Measurements from ENCODE around the gene CD82.
"Not testable (repeated sequence)": the region's sequence is repeated elsewhere in the genome, so short reads cannot be mapped to it uniquely, and the experiment has no call there.

The CD82 gene

DNA sequence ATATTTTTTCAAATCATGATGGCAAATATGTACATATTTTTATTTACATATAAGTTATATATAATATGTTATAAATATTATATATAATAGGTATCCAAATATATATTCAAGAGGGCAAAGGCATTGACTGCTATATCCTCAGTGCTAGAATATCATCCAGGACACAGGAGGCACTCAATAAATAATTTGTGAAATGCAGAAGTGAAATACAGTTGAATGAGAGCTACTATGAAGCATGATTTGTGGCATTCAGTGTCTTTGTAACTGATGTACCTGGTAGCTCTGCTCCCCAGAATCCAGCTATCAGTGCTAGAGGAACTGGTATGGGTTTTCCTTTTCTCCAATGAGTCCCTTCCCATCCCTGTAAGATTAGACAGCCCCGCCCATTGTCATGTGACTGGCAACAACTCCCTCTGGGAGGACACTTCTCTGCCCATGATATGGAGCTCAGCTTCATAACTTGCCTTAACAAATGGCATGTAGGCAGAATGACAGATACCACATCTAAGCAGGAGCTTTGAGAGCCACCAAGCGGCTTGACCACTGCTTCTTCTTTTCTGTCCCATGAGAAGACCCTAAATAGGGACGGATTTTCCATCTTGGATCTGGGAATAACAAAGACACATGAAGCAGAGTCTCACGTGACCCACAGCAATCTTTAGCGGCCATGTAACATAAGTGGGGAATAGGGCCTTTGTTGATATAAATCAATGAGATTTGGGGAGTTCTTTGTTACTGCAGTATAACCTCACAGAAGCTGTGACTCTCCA, 10.2 kb upstream of the CD82 start:
- no peak overlapping the region for H3K4me3 ChIP-seq (ENCODE audit: low read depth, low read length)
- TF ChIP-seq, protein P1, sequence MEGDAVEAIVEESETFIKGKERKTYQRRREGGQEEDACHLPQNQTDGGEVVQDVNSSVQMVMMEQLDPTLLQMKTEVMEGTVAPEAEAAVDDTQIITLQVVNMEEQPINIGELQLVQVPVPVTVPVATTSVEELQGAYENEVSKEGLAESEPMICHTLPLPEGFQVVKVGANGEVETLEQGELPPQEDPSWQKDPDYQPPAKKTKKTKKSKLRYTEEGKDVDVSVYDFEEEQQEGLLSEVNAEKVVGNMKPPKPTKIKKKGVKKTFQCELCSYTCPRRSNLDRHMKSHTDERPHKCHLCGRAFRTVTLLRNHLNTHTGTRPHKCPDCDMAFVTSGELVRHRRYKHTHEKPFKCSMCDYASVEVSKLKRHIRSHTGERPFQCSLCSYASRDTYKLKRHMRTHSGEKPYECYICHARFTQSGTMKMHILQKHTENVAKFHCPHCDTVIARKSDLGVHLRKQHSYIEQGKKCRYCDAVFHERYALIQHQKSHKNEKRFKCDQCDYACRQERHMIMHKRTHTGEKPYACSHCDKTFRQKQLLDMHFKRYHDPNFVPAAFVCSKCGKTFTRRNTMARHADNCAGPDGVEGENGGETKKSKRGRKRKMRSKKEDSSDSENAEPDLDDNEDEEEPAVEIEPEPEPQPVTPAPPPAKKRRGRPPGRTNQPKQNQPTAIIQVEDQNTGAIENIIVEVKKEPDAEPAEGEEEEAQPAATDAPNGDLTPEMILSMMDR (IDR thresholded peaks at IDR 0.05; ENCODE audit: insufficient read depth, low read depth, low read length, missing control alignments): no peak
- DNase-seq (ENCODE audit: low read depth): no peak

DNA sequence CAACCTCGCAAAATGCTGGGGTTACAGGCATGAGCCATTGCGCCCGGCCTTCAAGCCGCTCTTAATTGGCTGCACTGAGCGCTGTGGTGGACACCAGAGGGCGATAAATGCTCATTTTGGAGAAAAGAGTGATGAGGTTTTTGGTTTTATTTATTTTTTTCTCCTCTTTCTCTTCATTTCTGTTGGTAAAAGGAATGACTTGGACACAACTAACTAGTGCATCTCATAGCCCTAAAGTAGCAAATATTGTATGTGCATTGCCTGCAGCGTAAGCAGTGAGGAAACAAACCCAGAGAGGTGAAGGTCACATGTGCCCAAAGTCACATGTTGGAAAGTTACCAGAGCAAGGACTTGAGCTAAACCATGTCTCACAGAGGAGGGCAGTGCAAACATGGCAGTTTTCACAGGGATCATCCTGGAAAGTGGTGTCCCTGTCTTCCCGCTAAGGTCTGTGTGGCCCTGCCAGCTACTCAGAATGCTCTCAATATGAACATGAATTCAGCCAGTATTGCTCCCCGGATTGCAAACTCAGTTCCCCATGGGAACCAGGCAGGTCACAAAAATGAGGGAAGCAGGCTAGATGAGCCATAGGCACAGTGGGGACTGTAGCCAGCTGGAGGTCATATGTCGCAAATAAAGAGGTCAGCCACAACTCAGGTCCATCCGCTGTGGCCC, 8.6 kb upstream of the CD82 start:
- peak; percentile 75 for DNase-seq (ENCODE audit: low read depth)
- TF ChIP-seq, protein P1 (IDR thresholded peaks at IDR 0.05; ENCODE audit: insufficient read depth, low read depth, low read length, missing control alignments): peak; percentile 77
- H3K4me3 ChIP-seq (ENCODE audit: low read depth, low read length): no peak overlapping the region

DNA sequence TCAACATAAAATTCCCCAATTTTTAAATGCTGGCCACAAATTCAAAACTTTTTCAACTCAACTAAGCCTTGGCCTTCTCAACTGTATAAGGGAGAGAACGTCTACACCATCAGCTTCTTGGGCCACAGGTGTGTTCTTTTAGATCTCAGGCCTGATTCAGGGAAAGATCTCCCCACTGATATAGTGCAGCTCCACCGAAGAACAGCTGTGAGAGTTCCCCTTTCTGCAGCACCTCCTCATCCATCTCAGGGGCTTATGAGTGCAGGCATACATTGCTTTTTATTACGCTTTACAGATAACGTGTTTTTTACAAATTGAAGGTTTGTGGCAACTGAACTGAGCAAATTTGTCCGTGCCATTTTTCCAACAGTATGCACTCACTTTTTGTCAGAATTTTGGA, 8.0 kb upstream of the CD82 start:
- TF ChIP-seq, protein P1 (IDR thresholded peaks at IDR 0.05; ENCODE audit: insufficient read depth, low read depth, low read length, missing control alignments): no peak
- H3K4me3 ChIP-seq (ENCODE audit: low read depth, low read length): no peak overlapping the region
- DNase-seq (ENCODE audit: low read depth): no peak

DNA sequence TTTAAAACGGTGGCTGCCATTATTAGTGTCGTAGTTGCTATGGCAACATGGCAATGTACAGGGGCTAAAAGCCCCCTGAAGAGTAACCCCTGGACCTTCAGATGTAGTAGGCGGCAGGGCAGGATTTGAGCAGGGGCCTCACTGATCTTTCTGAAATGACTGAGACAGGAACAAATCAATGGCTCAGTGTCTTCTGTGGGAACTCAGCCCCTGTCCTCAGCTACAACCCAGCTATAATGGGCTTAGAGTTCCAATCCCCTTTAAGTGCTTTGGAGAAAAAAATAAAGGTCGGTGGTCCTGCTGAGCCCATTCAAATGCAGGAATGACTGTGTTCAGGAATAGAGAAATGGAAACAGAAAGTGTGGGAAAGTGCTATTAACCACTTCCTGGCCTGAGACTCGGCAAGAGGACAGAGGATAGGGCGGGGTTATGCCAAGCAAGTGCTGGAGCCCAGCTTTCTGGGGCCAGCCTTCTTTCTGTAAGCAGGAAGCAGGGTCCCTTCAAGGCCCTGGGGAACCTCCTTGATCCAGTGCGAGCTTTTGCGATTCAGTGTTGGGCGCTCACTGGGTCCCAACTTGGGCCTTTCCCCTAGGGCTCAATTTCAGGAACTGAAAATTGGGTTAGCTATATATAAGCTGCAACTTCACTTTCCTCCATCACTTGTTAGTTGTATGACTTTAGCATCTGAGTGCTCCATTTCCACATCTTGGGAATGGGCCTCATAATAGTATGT, 6.1 kb upstream of the CD82 start:
- H3K4me3 ChIP-seq (ENCODE audit: low read depth, low read length): peak overlapping the region; percentile 14
- DNase-seq (ENCODE audit: low read depth): peak; percentile 92

DNA sequence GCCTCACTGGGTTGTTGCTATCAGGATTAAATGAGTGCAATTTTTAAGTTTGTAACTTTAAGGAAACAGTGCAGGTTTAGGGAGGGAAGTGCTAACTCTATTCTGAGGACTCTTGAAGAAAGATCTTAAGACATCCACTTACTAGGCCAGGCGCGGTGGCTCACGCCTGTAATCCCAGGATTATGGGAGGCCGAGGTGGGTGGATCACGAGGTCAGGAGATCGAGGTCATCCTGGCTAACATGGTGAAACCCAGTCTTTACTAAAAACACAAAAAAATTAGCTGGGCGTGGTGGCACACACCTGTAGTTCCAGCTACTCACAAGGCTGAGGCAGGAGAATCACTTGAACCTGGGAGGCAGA, 5.5 kb upstream of the CD82 start:
- not testable (repeated sequence) for H3K4me3 ChIP-seq (ENCODE audit: low read depth, low read length); DNase-seq (ENCODE audit: low read depth)

More for the DNA sequence above, 6.1 kb upstream of the CD82 start:
- TF ChIP-seq, protein P1 (IDR thresholded peaks at IDR 0.05; ENCODE audit: insufficient read depth, low read depth, low read length, missing control alignments): no peak

DNA sequence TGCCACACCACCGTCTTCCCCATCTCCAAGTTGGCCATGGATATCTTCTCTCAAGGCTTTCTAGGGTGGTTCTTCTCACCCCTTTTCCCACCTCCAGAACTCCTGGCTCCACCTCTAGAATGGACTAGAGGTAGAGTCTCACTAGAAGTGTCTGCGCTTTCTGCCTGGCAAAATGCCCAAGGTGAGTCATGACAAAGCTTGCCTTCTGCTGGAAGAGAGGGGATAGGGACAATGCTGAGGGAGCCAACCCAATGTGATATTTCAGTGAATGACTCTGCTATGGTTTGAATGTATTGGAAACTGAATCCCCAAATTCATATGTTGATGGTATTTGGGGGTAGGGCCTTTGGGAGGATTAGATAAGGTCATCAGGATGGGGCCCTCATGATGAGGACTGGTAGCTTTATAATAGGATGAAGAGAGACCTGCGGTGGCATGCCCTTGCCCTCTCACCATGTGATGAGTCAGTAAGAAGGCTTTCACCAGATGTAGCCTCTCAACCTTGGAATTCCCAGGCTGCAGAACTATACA, 4.1 kb upstream of the CD82 start:
- no peak overlapping the region for H3K4me3 ChIP-seq (ENCODE audit: low read depth, low read length)
- DNase-seq (ENCODE audit: low read depth): no peak
- TF ChIP-seq, protein P1 (IDR thresholded peaks at IDR 0.05; ENCODE audit: insufficient read depth, low read depth, low read length, missing control alignments): no peak

All from GM12865 (cell line).